ENCODE measurements around the gene ZNF624. TPM values are rescaled to one million over a fixed set of nuclear protein-coding genes. Genes with fewer than 3 reads are reported as not detected.
A peak's percentile ranks its signal among the peaks of the same experiment; 100 is the strongest.

The ZNF624 gene
- polyA plus RNA-seq, 3 donors: 10.2 to 11.9 (median 10.5) TPM

DNA sequence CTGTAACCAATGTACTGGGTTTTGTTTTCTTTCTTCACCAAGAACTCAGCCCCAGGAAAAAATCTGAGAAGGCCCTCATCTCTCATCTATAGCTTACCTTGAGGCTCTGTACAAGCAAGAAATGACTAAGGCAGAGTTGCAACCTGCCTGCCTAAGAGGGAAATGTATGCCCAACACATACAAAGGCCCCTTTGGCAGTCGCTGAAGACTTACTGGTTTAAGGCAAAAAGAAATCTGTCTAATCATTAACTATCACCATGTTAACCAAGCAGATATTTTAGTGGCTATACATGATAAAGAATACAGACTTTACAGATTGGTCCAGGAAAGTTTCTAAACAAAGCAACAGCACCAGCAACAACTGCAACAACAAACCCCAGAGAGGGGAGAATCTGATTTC is 14.2 kb downstream of the ZNF624 start:
- no peak for DNase-seq (ENCODE audit: extremely low read depth in 1 of 11, low read depth in 9 of 11, low spot score in 4 of 11)

DNA sequence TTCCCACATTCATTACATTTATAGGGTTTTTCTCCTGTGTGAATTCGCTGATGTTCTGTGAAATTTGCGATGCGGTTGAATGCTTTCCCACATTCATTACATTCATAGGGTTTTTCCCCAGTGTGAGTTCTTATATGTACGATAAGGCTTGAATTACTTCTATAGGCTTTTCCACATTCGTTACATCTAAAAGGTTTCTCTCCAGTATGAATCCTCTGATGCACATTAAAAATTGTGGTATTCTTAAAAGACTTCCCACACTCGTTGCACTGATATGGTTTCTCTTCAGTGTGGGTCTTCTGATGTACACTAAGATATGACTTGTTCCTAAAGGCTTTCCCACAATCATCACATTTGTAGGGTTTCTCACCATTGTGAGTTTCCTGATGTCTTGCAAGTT is 30.4 kb downstream of the ZNF624 start:
- no peak for DNase-seq (ENCODE audit: extremely low read depth in 1 of 11, low read depth in 9 of 11, low spot score in 4 of 11)

DNA sequence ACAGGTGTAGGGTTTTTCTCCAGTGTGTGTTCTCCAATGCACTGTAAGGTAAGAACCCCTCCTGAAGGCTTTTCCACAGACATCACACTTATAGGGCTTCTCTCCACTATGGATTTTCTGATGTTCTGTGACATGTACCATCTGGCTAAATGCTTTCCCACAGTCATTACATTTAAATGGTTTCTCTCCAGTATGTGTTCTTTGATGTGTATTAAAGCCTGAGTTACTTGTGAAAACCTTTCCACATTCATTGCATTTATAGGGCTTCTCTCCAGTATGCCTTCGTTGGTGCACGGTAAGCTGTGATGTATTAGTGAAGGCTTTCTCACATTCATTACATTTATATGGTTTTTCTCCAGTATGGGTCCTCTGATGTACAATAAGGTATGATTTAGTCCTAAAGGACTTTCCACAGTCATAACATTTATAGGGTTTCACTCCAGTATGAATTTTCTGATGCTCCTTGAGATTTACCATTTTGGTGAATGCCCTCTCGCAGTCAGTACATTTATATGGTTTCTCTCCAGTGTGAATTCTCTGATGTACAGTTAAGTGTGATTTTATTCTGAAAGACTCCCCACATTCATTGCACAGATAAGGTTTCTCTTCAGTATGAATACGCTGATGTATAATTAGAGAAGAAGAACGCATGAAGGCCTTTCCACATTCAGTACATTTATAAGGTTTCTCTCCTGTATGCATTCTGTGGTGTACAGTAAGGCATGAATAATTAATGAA is 30.9 kb downstream of the ZNF624 start:
- no peak for DNase-seq (ENCODE audit: extremely low read depth in 1 of 11, low read depth in 9 of 11, low spot score in 4 of 11)

DNA sequence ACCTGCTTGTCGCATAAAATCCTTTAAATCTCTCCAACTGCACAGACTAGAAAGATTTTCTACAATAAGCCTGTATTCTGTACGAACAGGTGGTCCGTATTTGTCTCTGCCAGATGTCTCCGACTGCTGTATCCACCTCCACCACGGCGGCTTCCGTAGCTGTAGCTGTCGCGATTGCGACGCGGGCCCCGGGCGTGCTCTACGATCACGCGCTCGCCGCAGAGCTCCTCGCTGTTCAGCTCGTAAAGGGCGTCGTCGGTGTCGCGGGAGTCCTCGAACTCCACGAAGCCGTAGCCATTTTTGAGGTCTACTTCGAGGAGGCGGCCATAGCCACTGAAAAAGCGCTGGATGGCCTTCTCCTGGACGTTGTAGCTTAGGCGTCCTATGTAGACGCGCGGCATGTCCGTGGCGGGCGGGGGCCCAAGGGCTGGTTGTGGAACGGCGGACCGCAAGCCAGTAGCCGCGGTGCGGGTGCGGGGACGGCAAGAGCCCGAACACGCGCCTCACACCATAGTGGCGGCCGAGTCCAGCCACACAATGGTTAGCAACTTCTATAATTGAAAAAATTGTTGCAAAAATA is 36.1 kb downstream of the ZNF624 start:
- no peak for DNase-seq (ENCODE audit: extremely low read depth in 1 of 11, low read depth in 9 of 11, low spot score in 4 of 11)

- DNase-seq (ENCODE audit: extremely low read depth in 1 of 11, low read depth in 9 of 11, low spot score in 4 of 11): no peak
Observed at GRCh38 chr17:16599537-16599936, 54.1 kb downstream of the ZNF624 start.

- no peak for DNase-seq (ENCODE audit: extremely low read depth in 1 of 11, low read depth in 9 of 11, low spot score in 4 of 11)
Observed at GRCh38 chr17:16593356-16594102, 60.1 kb downstream of the ZNF624 start.

DNA sequence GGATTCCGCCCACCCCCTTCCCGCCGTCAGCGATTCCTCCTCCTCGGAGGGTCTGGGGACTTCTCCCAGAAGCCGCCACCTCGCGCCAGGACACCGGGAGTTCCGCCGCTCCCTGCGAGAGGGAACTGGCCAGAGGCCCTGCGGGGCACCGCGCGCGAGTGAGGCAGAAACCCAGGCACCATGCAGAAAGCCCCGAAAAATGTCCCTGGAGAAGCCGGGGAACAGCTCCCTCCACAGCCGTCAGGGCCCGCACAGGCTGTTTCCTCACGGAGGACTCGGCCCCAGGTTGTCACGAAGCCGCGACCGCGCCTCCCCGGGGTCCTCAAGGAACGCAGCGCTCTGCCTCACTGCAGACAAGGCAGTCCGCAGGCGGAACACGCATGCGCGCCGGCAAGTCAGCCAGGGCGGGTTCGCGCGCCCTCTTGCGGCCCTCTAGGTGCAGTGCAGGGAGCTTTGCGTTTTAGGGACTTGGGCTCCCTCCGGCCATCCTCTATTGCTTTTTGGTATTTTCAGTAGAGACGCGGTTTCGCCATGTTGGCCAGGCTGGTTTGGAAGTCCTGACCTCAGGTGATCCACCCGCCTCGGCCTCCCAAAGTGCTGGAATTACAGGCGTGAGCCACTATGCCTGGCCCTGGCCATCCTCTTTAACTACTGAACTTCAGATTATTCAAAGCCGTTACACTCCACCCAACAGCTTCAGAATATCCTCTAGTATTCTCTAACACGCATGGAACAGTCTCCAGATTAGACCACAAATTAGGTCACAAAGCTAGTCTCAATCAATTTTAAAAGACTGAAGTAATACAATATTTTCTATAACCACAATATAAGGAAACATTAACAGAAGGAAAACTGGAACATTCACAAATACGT is 64.3 kb downstream of the ZNF624 start:
- peak; percentile 57 to 89 (median 84) for DNase-seq (ENCODE audit: extremely low read depth in 1 of 11, low read depth in 9 of 11, low spot score in 4 of 11)

DNA sequence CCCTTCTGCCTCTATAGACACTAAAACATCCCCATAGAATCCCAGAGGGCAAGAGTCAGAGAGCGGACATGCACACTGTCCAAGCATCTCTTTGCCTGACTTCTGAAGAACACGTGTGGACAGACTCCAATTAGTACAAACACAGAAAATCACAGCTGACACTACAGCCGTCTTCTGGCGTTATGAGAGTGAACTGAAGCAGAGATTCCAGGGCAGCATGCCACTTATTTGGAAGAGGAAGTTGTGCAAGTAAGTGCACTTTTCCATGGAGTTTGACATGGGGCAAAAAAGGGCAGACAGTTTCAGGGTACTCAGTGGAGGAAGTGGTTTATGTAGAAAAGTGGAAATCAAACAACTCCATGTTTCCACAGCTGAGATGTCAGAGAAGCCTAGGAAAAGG is 67.9 kb downstream of the ZNF624 start:
- DNase-seq (ENCODE audit: extremely low read depth in 1 of 11, low read depth in 9 of 11, low spot score in 4 of 11): no peak

GRCh38 chr17:16584273-16584995 is 69.2 kb downstream of the ZNF624 start:
- DNase-seq (ENCODE audit: extremely low read depth in 1 of 11, low read depth in 9 of 11, low spot score in 4 of 11): peak; percentile 65 to 92 (median 85)

- no peak for DNase-seq (ENCODE audit: extremely low read depth in 1 of 11, low read depth in 9 of 11, low spot score in 4 of 11)
Observed at GRCh38 chr17:16583781-16584180, 69.9 kb downstream of the ZNF624 start.

DNA sequence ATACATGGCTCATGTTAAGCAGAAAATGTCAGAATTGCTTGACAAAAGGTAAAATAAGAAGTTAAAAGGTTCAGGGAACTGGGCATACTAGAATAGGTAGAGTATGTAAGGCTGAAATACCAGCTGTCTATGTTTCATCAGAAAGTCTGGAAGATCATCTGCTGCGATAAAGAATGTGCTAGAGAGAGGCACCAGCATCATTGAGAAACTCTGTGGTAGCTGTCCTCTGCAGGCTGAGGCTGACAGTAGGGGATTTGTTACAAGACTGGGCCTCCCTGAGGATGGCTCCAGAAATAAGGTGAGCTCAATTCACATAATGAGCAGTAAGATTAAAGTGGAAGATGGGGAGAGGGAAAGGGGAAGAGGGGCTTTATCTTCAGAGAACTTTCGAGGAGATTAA is 80.2 kb downstream of the ZNF624 start:
- DNase-seq (ENCODE audit: extremely low read depth in 1 of 11, low read depth in 9 of 11, low spot score in 4 of 11): no peak

Other genes starting within 250 kb of the ZNF624 start
- gene TRPV2, start 238.3 kb downstream of the ZNF624 start, polyA plus RNA-seq (ENCODE audit: insufficient read length in 3 of 3): 1 to 10 TPM; 1.8 to 3.8 (median 2.6) TPM
- 1 to 10 TPM; 4.1 to 4.9 (median 4.4) TPM for gene LRRC75A, start 161.7 kb downstream of the ZNF624 start, polyA plus RNA-seq (ENCODE audit: insufficient read length in 3 of 3)
- 10 to 100 TPM in 1 of 3 donors, 1 to 10 TPM in 2; 8.6 to 10.0 (median 9.9) TPM for gene ZNF287, start 84.6 kb downstream of the ZNF624 start, polyA plus RNA-seq (ENCODE audit: insufficient read length in 3 of 3)
- gene CCDC144A, start 36.4 kb upstream of the ZNF624 start, polyA plus RNA-seq (ENCODE audit: insufficient read length in 3 of 3): 1 to 10 TPM; 1.4 to 6.6 (median 3.9) TPM

Measured in renal cortex interstitium (tissue), 11 donors.